Ishikawa (cell line): ENCODE data around the gene SERP2.

Source experiments
- CEBPB ChIP-seq: IDR thresholded peaks from 2 replicates; pipeline ENCODE4 v1.6.1; 2012
- CREB1 ChIP-seq: IDR thresholded peaks from 2 replicates; pipeline ENCODE4 v1.6.1; 2012; ENCODE audit warnings: low read depth
- EGR1 ChIP-seq: IDR thresholded peaks from 2 replicates; pipeline ENCODE4 v1.6.1; 2012
- EP300 ChIP-seq: IDR thresholded peaks from 2 replicates; pipeline ENCODE4 v1.6.1; 2012; ENCODE audit warnings: borderline replicate concordance
- FOXM1 ChIP-seq: IDR thresholded peaks from 2 replicates; pipeline ENCODE4 v1.6.1; 2012; ENCODE audit warnings: low read depth, borderline replicate concordance
- MAX ChIP-seq: IDR thresholded peaks from 2 replicates; pipeline ENCODE4 v1.6.1; 2012
- NFIC ChIP-seq: IDR thresholded peaks from 2 replicates; pipeline ENCODE4 v1.6.1; 2012
- RAD21 ChIP-seq: IDR thresholded peaks from 2 replicates; pipeline ENCODE4 v1.6.1; 2012; ENCODE audit warnings: low read depth
- REST ChIP-seq: IDR thresholded peaks from 2 replicates; pipeline ENCODE4 v1.6.1; 2012; ENCODE audit warnings: low read depth, mild to moderate bottlenecking
- TAF1 ChIP-seq: IDR thresholded peaks from 2 replicates; pipeline ENCODE4 v1.6.1; 2012; ENCODE audit warnings: low read depth, mild to moderate bottlenecking
- TCF12 ChIP-seq: IDR thresholded peaks from 2 replicates; pipeline ENCODE4 v1.6.1; 2012; ENCODE audit warnings: low read depth
- TEAD4 ChIP-seq: IDR thresholded peaks from 2 replicates; pipeline ENCODE4 v1.6.1; 2012
- USF1 ChIP-seq: IDR thresholded peaks from 2 replicates; pipeline ENCODE4 v1.6.1; 2012
- YY1 ChIP-seq: IDR thresholded peaks from 2 replicates; pipeline ENCODE4 v1.6.1; 2012; ENCODE audit warnings: low read depth
- ZBTB7A ChIP-seq: IDR thresholded peaks from 2 replicates; pipeline ENCODE4 v1.6.1; 2012; ENCODE audit warnings: low read depth

The SERP2 gene

GRCh38 chr13:44352202-44352601 lies 21.4 kb upstream of the SERP2 start:
- TF ChIP-seq NFIC = no peak
- TF ChIP-seq TAF1 = no peak
- TF ChIP-seq REST = no peak
- no peak for TF ChIP-seq MAX
- TF ChIP-seq TCF12 = no peak
- no peak for TF ChIP-seq CEBPB
- TF ChIP-seq EGR1 = no peak
- no peak for TF ChIP-seq FOXM1
- TF ChIP-seq ZBTB7A = no peak
- TF ChIP-seq CREB1 = no peak
- no peak for TF ChIP-seq TEAD4
- no peak for TF ChIP-seq EP300
- TF ChIP-seq RAD21 = no peak
- TF ChIP-seq YY1 = no peak
- no peak for TF ChIP-seq USF1

- no peak for TF ChIP-seq ZBTB7A
- no peak for TF ChIP-seq EGR1
- TF ChIP-seq CREB1 = no peak
- TF ChIP-seq USF1 = no peak
- no peak for TF ChIP-seq TEAD4
- TF ChIP-seq RAD21 = no peak
These were observed 21.0 kb upstream of the SERP2 start for GRCh38 chr13:44352671-44353070.

- no peak for TF ChIP-seq CEBPB
- no peak for TF ChIP-seq TEAD4
- TF ChIP-seq REST = no peak
- no peak for TF ChIP-seq FOXM1
- TF ChIP-seq USF1 = no peak
These were observed 19.3 kb upstream of the SERP2 start for GRCh38 chr13:44354331-44354730.

- TF ChIP-seq RAD21 = no peak
- TF ChIP-seq FOXM1 = no peak
- TF ChIP-seq CEBPB = no peak
- TF ChIP-seq CREB1 = no peak
- TF ChIP-seq ZBTB7A = no peak
- TF ChIP-seq TAF1 = no peak
- no peak for TF ChIP-seq REST
- no peak for TF ChIP-seq EGR1
- no peak for TF ChIP-seq USF1
- no peak for TF ChIP-seq EP300
- no peak for TF ChIP-seq TEAD4
- no peak for TF ChIP-seq TCF12
- TF ChIP-seq YY1 = no peak
- no peak for TF ChIP-seq MAX
- no peak for TF ChIP-seq NFIC
These were observed 18.7 kb upstream of the SERP2 start for GRCh38 chr13:44354884-44355283.
